ENCODE data around the gene AMY2B.
"Not testable (repeated sequence)": the region's sequence is repeated elsewhere in the genome, so short reads cannot be mapped to it uniquely, and the experiment has no call there.

The AMY2B gene

DNA sequence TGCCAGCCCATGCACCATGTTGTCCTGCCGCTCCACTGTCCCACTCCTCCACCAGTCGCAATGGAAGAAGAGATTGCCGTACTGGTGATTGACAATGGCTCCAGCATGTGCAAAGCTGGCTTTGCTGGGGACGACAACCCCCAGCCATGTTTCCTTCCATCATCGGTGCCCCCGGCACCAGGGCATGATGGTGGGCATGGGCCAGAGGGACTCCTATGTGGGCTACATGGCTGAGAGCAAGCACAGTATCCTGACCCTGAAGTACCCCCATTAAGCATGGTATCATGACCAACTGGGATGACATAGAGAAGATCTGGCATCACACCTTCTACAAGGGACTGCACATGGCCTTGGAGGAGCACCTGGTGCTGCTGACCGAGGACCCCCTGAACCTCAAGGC lies 1.9 kb upstream of the AMY2B start:
- DNase-seq (ENCODE audit: low read depth in 2 of 2): no peak
- TF ChIP-seq, protein P1, sequence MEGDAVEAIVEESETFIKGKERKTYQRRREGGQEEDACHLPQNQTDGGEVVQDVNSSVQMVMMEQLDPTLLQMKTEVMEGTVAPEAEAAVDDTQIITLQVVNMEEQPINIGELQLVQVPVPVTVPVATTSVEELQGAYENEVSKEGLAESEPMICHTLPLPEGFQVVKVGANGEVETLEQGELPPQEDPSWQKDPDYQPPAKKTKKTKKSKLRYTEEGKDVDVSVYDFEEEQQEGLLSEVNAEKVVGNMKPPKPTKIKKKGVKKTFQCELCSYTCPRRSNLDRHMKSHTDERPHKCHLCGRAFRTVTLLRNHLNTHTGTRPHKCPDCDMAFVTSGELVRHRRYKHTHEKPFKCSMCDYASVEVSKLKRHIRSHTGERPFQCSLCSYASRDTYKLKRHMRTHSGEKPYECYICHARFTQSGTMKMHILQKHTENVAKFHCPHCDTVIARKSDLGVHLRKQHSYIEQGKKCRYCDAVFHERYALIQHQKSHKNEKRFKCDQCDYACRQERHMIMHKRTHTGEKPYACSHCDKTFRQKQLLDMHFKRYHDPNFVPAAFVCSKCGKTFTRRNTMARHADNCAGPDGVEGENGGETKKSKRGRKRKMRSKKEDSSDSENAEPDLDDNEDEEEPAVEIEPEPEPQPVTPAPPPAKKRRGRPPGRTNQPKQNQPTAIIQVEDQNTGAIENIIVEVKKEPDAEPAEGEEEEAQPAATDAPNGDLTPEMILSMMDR (IDR thresholded peaks at IDR 0.05; ENCODE audit: low read depth, low read length): no peak
- H3K4me3 ChIP-seq (replicated peaks in 1 of 2; ENCODE audit: low read depth in 2 of 2, low read length in 2 of 2): no peak overlapping the region

DNA sequence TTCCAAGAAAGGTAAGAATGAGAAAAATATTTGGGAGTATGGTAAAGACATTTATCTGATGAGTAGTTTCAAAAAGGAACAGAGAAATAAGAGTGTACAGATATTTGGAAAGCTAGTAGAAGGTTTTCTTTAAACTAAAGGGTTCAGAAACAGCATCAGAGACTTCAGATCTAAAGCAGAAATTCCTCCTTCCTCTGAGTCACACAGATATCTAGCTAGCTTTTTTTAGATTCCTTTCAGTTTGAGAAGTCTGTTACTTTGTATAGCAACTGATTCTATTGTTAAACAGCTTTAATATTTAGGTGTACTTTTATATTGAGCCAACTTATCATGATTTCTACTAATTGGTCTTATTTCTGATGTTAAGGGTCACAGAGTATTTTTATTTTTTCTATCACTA lies 4.7 kb downstream of the AMY2B start:
- DNase-seq (ENCODE audit: low read depth in 2 of 2): peak in 1 of 2 donors; percentile 8
- H3K4me3 ChIP-seq (replicated peaks in 1 of 2; ENCODE audit: low read depth in 2 of 2, low read length in 2 of 2): no peak overlapping the region
- TF ChIP-seq, protein P1 (IDR thresholded peaks at IDR 0.05; ENCODE audit: low read depth, low read length): no peak

- H3K4me3 ChIP-seq (replicated peaks in 1 of 2; ENCODE audit: low read depth in 2 of 2, low read length in 2 of 2); DNase-seq (ENCODE audit: low read depth in 2 of 2): not testable (repeated sequence)
Measured at GRCh38 chr1:103576784-103577183, 5.4 kb downstream of the AMY2B start.

DNA sequence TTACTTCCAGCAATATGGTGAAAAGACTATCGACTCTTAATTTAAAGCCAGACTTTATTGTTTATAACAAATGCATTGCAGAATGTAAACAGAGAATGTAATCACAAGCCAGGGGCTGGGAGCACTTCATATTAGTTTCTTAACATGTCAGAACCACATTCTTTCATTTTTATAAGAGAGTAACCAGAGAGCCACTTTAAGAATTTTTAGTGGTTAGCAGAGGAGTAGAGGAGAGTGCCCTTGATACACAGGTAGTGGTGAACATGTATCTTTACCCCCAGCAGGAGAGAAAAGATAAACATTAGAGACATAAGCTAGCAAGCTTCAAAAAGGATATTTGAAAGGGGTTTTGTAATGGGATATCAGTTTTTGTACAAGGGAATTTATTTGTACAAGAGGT lies 11.1 kb downstream of the AMY2B start:
- DNase-seq (ENCODE audit: low read depth in 2 of 2): no peak
- TF ChIP-seq, protein P1 (IDR thresholded peaks at IDR 0.05; ENCODE audit: low read depth, low read length): no peak
- no peak overlapping the region for H3K4me3 ChIP-seq (replicated peaks in 1 of 2; ENCODE audit: low read depth in 2 of 2, low read length in 2 of 2)

DNA sequence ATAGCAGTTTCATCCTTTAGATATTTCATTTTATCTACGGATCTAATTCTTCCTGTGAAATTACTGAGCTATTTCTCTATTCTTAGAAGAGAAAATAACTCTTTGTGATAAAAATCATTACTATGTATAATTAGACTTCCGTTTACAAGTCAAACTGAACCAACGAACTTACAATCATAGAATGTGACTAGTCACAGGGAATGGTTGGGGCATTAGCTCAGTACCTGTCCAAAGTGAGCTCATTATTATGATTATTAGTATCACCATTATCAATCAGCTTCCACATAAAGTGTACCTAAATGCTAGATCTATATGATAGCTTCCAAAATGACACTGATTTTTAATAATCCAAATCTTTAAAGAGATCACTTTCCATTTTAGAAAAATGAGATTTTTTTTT lies 12.5 kb downstream of the AMY2B start:
- DNase-seq (ENCODE audit: low read depth in 2 of 2): no peak
- H3K4me3 ChIP-seq (replicated peaks in 1 of 2; ENCODE audit: low read depth in 2 of 2, low read length in 2 of 2): no peak overlapping the region
- TF ChIP-seq, protein P1 (IDR thresholded peaks at IDR 0.05; ENCODE audit: low read depth, low read length): no peak

- TF ChIP-seq, protein P1 (IDR thresholded peaks at IDR 0.05; ENCODE audit: low read depth, low read length): no peak
- DNase-seq (ENCODE audit: low read depth in 2 of 2): no peak
Measured at GRCh38 chr1:103584537-103584936, 13.1 kb downstream of the AMY2B start.

GRCh38 chr1:103602740-103603139 lies 31.4 kb downstream of the AMY2B start:
- DNase-seq (ENCODE audit: low read depth in 2 of 2); H3K4me3 ChIP-seq (replicated peaks in 1 of 2; ENCODE audit: low read depth in 2 of 2, low read length in 2 of 2): not testable (repeated sequence)

More at GRCh38 chr1:103584537-103584936, 13.1 kb downstream of the AMY2B start:
- no peak overlapping the region for H3K4me3 ChIP-seq (replicated peaks in 1 of 2; ENCODE audit: low read depth in 2 of 2, low read length in 2 of 2)

GRCh38 chr1:103616362-103616761 lies 45.0 kb downstream of the AMY2B start:
- TF ChIP-seq, protein P1 (IDR thresholded peaks at IDR 0.05; ENCODE audit: low read depth, low read length): no peak

GRCh38 chr1:103616994-103617477 lies 45.6 kb downstream of the AMY2B start, which contains the start of gene AMY2A:
AMY2A (plus strand) TSS chr1:103617427; CDS start chr1:103617441, 14 bp downstream.
- not testable (repeated sequence) for H3K4me3 ChIP-seq (replicated peaks in 1 of 2; ENCODE audit: low read depth in 2 of 2, low read length in 2 of 2); DNase-seq (ENCODE audit: low read depth in 2 of 2)

More at GRCh38 chr1:103616362-103616761, 45.0 kb downstream of the AMY2B start:
- no peak overlapping the region for H3K4me3 ChIP-seq (replicated peaks in 1 of 2; ENCODE audit: low read depth in 2 of 2, low read length in 2 of 2)
- no peak for DNase-seq (ENCODE audit: low read depth in 2 of 2)

GRCh38 chr1:103627436-103627835 lies 56.0 kb downstream of the AMY2B start:
- not testable (repeated sequence) for DNase-seq (ENCODE audit: low read depth in 2 of 2); H3K4me3 ChIP-seq (replicated peaks in 1 of 2; ENCODE audit: low read depth in 2 of 2, low read length in 2 of 2)

All from cardiac fibroblast (primary cell).